HG03135 (cell line): ENCODE data around the gene TMEM179.
"Not testable (repeated sequence)": the region's sequence is repeated elsewhere in the genome, so short reads cannot be mapped to it uniquely, and the experiment has no call there.

Experiments
- ATAC-seq: cut with Tn5 transposase; IDR thresholded peaks from one replicate; pipeline ENCODE4 v1.9.1; 2021; ENCODE audit warnings: mild to moderate bottlenecking, moderate library complexity; ENCODE audit not compliant: unreplicated experiment

TMEM179 gene

DNA sequence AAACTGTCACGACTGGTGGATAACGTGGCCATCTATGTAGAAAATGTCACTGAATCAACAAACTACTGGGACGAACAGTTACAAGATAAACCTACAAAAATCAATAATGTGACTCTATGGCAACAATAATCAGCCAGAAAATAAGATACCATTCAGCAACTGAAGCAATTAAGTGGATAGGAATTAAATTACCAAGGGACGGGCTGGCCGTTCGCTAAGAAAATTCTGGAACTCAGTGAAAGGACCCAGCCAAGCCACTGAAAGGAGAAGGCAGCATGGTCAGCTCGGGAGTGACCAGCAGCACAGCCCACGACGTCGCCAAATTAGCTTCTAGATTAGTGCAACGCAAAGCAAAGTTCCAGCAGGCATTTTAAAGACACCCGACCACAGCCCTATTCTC lies 33.6 kb upstream of the TMEM179 start:
- ATAC-seq = no peak

DNA sequence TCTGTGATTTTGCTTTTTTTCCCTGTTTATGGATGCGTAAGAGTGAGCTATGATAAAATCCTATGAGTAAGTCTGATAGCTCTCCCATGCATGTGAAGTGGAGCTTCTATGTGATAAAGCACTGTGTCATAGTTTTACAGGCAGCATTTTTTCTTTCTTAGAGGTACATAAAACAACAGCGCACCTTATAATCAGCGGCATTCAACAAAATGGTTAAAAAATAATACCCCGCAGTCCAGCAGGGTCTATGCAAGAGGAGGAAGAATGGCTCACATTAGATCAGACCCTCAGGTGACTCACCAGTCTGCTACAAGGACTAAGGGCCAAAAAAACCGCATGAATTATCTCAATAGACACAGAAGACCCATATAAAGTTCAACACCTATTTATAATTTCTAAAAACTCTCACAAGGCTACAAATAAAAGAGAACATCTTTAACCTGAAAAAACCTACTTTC lies 33.0 kb upstream of the TMEM179 start:
- no peak for ATAC-seq

DNA sequence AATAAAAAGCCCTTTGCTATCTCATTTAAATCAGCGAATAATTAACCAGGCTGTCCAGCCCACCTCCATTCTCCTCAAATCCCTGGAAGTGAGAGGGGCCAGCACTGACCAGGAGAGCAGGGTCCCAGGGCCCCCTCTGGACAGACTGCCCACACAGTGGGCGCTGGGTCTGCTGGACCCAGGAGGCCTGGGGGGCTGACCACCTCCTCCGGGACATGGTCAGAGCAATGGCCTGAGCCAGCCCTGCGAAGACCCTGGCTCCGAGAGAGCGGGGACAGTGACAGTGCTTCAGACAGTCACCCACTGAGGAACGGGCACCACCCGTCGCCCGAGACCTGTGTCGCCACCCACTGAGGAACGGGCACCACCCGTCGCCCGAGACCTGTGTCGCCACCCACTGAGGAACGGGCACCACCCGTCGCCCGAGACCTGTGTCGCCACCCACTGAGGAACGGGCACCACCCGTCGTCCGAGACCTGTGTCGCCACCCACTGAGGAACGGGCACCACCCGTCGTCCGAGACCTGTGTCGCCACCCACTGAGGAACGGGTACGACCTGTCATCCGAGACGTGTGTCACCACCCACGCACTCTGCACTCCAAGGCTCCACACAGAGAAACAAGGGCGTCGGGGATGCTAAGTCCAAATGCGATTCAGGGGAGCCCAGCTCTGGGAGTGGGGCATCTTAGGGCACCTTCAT lies 32.4 kb upstream of the TMEM179 start:
- not testable (repeated sequence) for ATAC-seq

DNA sequence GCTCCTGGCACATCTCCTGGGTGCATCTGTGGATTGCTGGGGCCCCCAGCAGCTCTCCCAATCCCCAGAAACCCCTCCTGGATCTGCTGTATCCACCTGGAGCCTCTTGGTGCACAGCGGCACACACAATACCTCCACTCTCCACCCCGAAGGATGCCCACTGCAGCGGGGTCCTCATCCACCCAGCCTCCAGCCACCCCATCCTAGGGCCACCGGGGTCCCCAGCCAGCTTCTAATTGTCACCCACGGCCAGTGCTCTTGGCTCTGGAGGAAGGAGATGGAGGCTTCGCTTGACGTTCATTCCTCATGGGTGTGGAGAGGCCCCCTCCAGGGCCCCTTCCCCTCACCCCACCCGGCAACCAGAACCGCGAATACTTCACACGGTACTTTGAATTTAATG lies 31.6 kb upstream of the TMEM179 start:
- ATAC-seq = no peak

DNA sequence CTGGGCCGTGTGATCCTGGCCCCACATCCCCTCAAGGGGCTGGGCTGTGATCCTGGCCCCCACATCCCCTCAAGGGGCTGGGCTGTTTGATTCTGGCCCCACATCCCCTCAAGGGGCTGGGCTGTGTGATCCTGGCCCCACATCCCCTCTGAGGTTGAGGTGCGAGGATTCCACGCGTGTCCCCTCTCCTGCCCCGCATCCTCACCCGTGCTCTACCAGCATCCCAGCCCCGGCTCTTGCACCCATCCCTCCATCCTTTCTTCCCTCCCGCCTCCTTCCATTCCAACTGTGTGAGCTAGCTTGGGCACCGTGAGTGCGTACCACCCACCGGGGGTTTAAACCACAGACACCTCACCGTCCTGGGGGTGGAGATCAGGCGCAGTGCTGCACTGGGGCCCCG lies 31.1 kb upstream of the TMEM179 start:
- no peak for ATAC-seq

DNA sequence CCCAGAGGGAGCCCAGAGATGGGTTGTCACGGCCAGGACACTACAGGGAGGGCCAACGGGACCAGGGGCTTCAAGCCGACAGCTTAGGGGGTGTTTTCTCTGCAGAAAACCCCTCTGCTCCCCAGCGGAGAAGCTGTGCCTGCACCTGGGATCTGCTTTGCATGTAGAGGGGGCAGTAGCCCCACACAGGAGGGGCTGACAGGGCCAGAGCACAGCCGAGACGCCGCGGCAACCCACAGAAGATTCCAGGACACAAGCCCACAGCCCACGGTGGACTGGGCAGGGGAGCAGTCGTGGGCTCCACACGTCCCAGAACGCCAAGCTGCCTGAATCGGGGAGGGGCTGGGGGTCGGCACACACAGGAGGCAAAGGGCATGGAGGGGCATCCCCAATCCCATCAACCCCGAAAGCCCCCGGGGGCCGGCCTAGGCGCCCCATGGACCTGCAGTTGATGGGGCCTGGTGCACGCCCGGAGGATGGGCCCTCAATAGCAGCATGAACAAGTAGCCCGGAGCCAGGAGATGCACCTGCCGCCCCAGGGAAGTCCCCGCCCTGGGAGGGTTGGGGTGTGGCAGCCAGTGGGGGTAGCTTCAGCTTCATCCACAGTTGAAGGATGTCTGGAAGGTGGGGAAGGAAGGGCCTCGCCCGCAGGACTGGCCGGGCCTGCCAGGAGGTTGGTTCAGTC lies 30.5 kb upstream of the TMEM179 start:
- no peak for ATAC-seq

DNA sequence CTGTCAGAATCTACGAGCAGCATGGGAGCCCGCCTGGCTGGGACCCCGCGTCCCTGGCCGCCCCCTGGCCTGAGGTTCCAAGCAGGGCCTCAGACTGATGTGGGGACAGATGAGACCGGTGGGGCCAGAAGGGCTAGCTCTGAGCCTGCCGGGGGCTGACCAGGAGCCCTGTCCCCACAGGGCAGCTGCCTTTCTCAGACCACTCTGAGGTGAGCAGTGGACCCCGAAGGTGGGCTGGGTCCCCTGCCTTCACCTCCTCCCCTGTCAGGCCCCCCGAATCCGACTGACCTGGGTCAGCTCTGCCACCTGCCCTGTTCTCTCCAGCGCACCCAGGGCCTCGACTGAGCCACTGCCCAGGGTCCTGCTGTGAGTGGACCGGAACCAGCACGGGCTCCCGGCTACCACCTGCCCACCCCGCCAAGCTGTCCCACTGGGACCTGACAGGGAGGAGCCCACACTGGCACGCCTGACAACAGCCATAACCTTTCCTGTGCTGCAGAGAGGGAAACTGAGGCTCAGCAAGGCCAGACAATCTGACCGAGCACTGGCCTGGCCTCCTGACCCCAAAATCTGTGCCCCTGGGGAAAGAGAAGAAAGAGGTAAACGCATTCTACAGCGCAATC lies 29.7 kb upstream of the TMEM179 start:
- no peak for ATAC-seq

GRCh38 chr14:104633276-104634137 lies 28.9 kb upstream of the TMEM179 start:
- no peak for ATAC-seq

GRCh38 chr14:104632781-104633180 lies 28.2 kb upstream of the TMEM179 start:
- no peak for ATAC-seq

DNA sequence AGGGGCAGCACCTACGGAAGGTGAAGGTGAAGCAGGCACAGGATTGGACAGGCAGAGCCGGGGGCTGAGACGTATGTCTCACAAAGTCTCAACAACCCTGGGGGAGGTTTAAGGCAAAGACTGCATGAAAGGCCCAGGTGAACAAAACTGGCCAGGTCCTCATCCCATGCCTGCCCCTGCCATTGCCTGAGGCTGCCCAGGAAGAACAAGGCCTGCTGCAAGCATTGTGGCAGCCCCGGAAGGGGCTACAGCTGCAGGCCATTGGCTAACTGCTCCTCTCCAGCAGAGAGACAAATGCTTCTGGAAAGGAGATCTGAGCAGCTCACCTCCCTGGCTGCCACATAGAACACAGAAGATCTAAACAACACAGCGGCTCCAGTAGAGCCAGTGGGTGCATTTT lies 20.4 kb upstream of the TMEM179 start:
- no peak for ATAC-seq

DNA sequence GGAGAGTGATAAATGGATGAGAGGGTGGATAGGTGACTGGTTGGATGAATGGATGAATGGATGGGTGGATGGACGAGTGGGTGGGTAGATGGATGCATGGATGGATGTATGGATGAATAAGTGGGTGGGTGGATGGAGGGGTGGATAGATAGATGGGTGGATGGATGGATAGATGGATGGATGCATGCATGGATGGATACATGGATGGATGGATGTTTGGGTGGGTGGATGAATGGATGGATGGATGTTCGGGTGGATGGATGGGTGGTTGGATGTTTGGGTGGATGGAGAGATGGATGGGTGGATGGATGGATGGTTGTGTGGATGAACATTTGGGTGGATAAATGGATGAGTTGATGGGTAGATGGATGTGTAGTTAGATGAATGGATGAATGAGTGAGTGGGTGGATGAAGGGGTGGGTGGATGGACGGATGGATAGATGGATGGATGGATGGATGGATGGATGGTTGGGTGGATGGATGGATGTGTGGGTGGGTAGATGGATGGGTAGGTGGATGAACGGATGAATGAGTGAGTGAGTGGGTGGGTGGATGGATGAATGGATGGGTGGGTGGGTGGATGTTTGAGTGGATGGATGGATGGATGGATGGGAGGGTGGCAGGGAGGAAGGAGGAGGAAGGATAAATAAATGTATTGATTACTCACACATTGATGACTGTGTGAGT lies 9.7 kb upstream of the TMEM179 start:
- ATAC-seq = no peak

DNA sequence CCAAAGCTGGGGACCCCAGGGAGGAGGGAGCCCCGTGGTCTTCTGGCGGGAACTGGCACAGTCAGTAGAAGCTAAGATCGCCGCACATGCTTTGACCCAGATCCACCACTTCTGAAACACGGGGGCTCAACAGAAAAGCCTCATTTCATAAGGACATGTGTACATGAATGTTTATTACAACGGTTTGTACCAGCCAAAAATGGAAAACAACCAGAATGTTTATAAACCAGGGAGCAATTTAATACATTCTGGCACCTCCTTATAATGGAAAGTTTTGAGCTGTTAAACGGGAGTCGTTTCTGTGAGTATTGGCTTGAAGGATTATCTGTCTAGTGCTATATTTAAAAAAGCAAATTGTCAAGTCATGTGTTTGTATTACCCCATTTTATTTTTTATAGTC lies 7.3 kb upstream of the TMEM179 start:
- ATAC-seq = no peak

DNA sequence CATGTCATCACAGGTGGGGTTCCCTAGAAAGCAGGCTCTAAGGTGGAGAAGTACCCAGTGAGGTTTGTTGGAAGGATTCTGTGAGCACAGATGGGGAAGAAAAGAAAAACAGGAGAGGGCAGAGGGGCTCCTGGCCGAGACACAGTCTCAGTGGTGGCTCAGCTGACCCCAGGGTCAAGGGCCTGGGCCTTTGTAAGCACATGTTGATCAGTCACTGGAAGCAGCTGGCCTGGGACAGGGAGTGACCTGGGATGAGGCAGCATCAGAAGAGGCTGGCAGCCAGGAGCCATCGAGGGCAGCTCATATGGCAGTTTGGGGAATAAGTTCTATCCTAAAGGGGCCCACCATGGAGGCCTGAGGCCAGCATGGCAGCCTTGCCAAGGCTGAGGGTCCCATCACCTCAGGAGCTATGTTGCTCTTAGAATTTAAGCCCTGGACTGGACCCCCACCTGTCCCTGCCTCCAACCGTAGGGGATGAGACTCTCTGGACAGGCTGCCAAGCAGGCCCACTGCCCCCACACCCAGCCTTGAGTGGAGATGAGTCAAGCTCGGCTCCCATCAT lies 6.3 kb upstream of the TMEM179 start:
- ATAC-seq = no peak

GRCh38 chr14:104609666-104610065 lies 5.1 kb upstream of the TMEM179 start:
- no peak for ATAC-seq

- ATAC-seq = no peak
Observed at GRCh38 chr14:104603711-104604401, 716 bp downstream of the TMEM179 start.

DNA sequence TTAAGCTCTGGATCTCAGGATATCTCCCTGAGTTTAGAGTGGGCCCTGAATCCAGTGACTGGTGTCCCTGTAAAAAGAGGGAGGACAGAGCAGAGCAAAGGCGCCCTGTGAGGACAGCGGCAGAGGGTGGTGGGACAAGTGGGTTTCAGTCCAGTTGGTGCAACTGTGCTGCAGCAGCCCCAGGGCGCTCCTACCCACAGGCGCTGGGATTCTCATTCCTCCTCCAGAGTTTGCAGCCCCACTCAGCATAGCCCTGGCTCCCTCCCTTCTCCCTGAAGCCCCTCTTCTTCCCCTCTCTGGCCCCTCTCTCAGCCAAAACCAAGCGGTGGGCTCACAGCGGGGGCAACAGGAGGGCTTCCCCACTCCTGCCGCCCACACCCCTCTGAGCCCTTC lies 1.6 kb downstream of the TMEM179 start:
- ATAC-seq = no peak

DNA sequence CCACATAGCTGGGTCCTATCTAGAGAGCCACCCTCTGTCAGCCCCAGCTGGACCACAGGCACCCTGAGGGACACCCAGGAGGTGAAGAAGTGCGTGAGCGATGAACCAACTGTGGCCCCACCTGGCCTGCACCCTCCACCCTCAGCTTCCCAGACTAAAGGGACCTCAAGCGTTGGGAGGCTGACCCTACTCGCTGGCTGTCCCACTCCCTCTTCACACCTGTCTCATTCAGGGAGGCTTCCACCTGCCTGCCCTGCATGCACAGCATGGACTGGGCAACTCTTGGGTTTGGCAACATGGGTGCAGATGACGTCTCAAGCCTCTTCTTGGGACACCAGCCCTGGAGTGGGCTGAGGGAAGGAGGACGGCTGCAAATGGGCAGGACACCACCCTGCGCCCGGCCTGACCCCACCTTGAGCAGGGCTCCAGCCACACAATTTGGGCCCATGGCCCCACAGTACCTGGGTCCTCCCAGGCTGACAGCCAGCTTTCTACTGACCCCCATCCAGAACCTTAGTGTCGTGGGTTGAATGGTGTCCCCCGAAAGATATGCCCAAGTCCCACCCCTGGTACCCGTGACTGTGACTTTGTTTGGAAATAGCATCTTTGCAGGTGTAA lies 2.1 kb downstream of the TMEM179 start:
- no peak for ATAC-seq

DNA sequence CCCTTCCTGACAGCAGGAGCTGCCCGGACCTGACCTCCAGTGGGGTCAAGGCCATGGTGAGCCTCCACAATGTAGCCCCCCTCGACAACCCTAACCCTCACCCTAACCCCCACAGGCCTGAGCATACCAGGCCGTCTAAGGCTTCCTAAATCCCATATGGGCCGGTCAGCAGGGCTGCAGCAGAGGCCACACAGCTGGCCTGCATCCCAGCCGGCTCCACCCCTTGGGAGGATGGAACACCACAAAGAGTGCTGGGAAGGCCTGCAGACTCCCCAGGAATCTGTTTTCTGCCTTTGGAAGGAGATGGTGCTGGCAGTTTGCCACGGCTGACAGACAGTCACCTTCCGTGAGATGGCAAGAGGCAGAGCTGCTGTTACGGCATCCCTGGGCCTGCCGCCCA lies 2.8 kb downstream of the TMEM179 start:
- no peak for ATAC-seq

- no peak for ATAC-seq
Observed at GRCh38 chr14:104600805-104601204, 3.8 kb downstream of the TMEM179 start.
